ENCODE measurements around the gene CCNI. TPM values are rescaled to one million over a fixed set of nuclear protein-coding genes. Genes with fewer than 3 reads are reported as not detected.
"Not testable (repeated sequence)": the region's sequence is repeated elsewhere in the genome, so short reads cannot be mapped to it uniquely, and the experiment has no call there.

Gene CCNI
- total RNA-seq, 1 donor from 2014 or later, result 303 TPM

- Mint-ChIP-seq H3K36me3 (ENCODE audit: low read depth, unreplicated experiment) (no peaks in the 10 kb centered on the region), H3K27me3 (ENCODE audit: unreplicated experiment) (no peaks in the 10 kb centered on the region), H3K9me3 (ENCODE audit: unreplicated experiment) (no peaks in the 10 kb centered on the region), H3K27ac (ENCODE audit: unreplicated experiment) (no peak overlapping the region), H3K4me1 (ENCODE audit: unreplicated experiment) (peaks cover 17% of the 10 kb centered on the region), H3K4me3 (ENCODE audit: unreplicated experiment) (no peak overlapping the region)
- no peak for DNase-seq (ENCODE audit: low spot score)
- no peak for TF ChIP-seq CTCF (IDR thresholded peaks at IDR 0.05; ENCODE audit: unreplicated experiment)
Measured at GRCh38 chr4:77094496-77094895, 18.7 kb upstream of the CCNI start.

DNA sequence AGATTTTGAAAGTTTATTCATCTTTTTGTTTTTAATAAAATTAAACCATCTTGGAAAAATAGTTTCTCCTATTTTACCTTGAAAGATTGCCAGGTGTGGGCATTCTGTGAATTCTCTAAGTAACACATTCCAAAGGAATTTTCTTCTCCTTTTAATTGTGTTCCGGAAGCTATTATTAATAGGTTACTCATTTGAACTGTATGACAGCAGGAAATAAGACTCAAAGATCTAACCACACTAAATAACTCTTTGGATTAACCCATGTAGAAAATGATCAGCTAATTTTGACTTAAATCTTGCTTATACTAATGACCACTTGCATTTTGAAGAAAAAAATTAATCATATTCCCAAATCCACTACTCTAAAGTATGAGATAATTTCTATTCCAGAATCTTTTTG is 17.6 kb upstream of the CCNI start:
- Mint-ChIP-seq H3K27ac (ENCODE audit: unreplicated experiment) (peak overlapping the region; percentile 30), H3K9me3 (ENCODE audit: unreplicated experiment) (no peaks in the 10 kb centered on the region), H3K27me3 (ENCODE audit: unreplicated experiment) (no peaks in the 10 kb centered on the region), H3K36me3 (ENCODE audit: low read depth, unreplicated experiment) (no peaks in the 10 kb centered on the region), H3K4me1 (ENCODE audit: unreplicated experiment) (peaks cover 13% of the 10 kb centered on the region), H3K4me3 (ENCODE audit: unreplicated experiment) (no peak overlapping the region)
- DNase-seq (ENCODE audit: low spot score), result no peak
- TF ChIP-seq CTCF (IDR thresholded peaks at IDR 0.05; ENCODE audit: unreplicated experiment), result no peak

GRCh38 chr4:77092975-77093374 is 17.2 kb upstream of the CCNI start:
- Mint-ChIP-seq H3K27me3 (ENCODE audit: unreplicated experiment) (no peaks in the 10 kb centered on the region), H3K9me3 (ENCODE audit: unreplicated experiment) (no peaks in the 10 kb centered on the region), H3K36me3 (ENCODE audit: low read depth, unreplicated experiment) (no peaks in the 10 kb centered on the region), H3K27ac (ENCODE audit: unreplicated experiment) (peak overlapping the region; percentile 90), H3K4me3 (ENCODE audit: unreplicated experiment) (no peak overlapping the region), H3K4me1 (ENCODE audit: unreplicated experiment) (peaks cover 10% of the 10 kb centered on the region)
- DNase-seq (ENCODE audit: low spot score), result no peak
- no peak for TF ChIP-seq CTCF (IDR thresholded peaks at IDR 0.05; ENCODE audit: unreplicated experiment)

DNA sequence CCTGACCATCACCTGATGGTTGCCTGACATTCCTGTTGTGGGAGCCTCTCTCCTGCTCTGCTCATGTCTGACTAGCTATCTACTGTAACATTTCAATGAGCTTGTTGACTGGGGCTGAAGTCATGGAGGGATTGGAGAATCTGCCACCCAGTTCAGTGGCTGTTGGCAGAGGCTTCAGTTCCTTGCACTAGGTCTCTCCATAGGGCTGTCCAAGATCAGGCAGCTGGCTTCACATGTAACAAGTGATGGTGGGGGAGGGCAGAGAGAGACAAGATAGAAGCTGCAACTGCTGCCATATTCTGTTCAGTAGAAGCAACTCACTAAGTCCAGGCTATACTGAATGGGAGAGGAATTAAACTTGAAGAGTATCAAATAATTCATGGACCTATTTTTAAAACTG is 14.1 kb upstream of the CCNI start:
- no peak for TF ChIP-seq CTCF (IDR thresholded peaks at IDR 0.05; ENCODE audit: unreplicated experiment)
- H3K4me3 Mint-ChIP-seq (ENCODE audit: unreplicated experiment), result no peak overlapping the region
- H3K9me3 Mint-ChIP-seq (ENCODE audit: unreplicated experiment), result no peaks in the 10 kb centered on the region
- DNase-seq (ENCODE audit: low spot score), result no peak
- no peaks in the 10 kb centered on the region for H3K36me3 Mint-ChIP-seq (ENCODE audit: low read depth, unreplicated experiment)
- no peaks in the 10 kb centered on the region for H3K27me3 Mint-ChIP-seq (ENCODE audit: unreplicated experiment)
- no peak overlapping the region for H3K27ac Mint-ChIP-seq (ENCODE audit: unreplicated experiment)
- peaks cover 5% of the 10 kb centered on the region for H3K4me1 Mint-ChIP-seq (ENCODE audit: unreplicated experiment)

DNA sequence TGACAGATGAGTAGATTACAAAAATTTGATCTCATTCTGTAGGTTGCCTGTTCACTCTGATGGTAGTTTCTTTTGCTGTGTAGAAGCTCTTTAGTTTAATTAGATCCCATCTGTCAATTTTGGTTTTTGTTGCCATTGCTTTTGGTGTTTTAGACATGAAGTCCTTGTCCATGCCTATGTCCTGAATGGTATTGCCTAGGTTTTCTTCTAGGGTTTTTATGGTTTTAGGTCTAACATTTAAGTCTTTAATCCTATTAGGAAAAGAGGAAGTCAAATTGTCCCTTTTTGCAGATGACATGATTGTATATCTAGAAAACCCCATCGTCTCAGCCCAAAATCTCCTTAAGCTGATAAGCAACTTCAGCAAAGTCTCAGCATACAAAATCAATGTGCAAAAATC is 11.2 kb upstream of the CCNI start:
- not testable (repeated sequence) for H3K36me3 Mint-ChIP-seq (ENCODE audit: low read depth, unreplicated experiment); DNase-seq (ENCODE audit: low spot score); H3K27me3 Mint-ChIP-seq (ENCODE audit: unreplicated experiment); H3K9me3 Mint-ChIP-seq (ENCODE audit: unreplicated experiment); H3K4me3 Mint-ChIP-seq (ENCODE audit: unreplicated experiment); H3K4me1 Mint-ChIP-seq (ENCODE audit: unreplicated experiment); H3K27ac Mint-ChIP-seq (ENCODE audit: unreplicated experiment)
